GM18909 (cell line): Measurements from ENCODE around the gene DHRSX.
A peak's percentile ranks its signal among the peaks of the same experiment; 100 is the strongest.
"Not testable (repeated sequence)": the region's sequence is repeated elsewhere in the genome, so short reads cannot be mapped to it uniquely, and the experiment has no call there.

Experiments used
- ATAC-seq: cut with Tn5 transposase; IDR thresholded peaks from one replicate; pipeline ENCODE4 v1.9.1; 2021; ENCODE audit warnings: mild to moderate bottlenecking; ENCODE audit not compliant: unreplicated experiment, poor library complexity

The DHRSX gene

DNA sequence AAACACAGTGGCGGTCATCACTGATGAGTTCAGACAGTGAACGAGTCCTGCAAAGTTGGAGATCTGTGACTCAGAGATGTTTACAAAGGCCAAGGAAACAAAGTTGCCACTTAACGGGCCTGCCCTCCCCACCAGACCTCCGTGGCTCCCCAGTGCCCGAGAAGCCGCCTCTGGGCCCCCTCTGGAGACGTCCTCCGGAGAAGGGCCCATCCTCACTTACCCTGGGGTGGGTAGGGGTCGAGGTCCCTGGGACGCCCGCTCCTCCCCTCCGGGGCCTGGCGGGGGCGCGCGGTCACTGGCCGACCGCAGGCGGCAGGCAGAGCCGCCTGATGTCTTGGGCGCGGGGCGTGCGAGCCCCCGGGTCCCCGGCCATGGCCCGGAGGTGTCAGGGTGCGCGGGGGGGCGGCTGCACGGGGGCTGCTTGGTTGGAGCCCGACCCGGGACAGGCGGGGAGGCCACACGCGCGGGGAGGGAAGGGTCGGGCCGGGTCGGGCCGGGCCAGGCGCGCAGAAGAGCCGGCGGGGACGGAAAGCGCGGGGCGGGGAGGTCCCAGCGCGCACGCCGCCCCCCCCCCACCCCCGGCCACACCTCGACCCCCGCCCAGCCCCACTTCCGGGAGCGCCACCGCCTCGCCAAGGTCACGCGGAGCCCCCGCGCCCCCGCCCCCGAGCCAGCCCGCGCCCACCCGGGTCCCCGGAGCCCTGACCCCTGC lies 529 bp downstream of the DHRSX start:
- peak; percentile 50 for ATAC-seq

DNA sequence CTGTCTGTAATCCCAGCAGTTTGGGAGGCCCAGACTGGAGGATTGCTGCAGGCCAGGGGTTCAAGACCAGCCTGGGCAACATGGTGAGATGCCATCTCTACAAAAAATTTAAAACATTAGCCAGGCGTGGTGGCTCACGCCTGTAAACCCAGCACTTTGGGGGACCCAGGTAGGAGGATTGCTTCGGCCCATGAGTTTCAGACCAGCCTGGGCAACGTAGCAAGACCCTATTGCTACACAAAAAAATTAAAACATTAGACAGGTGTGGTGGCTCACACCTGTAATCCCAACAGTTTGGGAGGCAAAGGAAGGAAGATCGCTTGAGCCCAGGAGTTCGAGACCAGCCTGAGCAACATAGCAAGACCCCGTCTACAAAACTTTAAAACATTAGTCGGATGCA lies 1.3 kb downstream of the DHRSX start:
- no peak for ATAC-seq

DNA sequence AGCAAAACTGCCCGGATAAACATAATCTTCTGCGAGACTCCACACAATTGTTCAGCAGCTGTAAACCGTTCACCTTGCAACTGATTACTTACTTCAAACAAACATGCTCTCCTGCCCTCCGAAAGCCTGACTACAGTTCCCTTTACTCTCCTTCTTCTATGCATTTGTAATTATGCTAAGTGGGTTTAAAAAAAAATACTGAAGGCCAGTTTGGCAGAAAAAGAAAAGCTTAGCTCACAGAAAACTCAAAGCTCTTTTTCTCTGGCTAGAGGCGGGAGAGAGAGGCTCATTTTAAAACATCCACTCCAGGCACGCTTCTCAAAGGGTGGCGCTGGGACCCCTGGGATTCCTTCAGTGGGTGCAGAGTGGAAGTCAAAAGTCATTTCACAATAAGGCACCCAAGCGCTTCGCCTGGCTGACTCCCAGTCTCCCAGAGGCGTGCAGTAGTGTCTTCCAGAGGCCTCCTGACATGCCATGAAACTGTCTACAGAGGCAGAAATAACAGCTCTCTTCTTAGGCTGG lies 1.9 kb downstream of the DHRSX start:
- no peak for ATAC-seq

DNA sequence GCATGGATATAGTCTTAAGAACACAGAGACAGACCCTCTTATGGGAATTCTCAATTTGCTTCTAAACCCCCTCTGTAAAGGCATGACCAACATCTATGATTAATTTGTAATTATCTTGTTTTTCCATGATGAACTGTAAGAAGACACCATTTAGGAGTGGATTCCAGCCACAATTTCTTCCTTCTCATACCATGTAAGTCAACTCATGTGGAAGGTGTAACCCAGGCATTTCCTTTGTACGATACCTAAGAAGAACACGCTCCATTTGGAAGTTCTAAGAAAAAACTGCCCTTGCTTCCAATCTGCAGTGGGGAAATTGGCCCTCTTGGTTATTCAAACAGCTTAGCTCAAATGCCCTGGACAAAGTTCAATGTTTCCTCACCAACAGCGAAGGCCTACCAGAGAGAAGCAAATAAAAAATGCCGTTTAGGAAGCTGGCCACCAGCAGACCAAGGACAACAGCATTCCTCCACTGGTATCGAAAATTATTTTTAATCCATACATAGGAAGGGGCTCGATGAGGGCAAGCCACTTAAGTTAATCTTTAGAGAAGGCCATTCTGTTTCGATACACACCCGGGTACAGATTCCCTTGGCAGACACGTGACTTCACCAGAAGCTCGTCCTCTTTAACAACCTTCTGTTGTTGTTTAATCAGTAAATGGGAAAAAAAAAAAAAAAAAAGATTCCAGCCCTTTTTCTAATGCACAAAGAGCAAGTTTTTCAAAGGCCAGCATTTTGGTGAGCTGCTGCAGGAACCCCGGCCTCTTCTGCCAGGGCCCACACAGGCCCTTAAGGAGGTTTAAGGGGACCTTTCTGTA lies 2.6 kb downstream of the DHRSX start:
- no peak for ATAC-seq

DNA sequence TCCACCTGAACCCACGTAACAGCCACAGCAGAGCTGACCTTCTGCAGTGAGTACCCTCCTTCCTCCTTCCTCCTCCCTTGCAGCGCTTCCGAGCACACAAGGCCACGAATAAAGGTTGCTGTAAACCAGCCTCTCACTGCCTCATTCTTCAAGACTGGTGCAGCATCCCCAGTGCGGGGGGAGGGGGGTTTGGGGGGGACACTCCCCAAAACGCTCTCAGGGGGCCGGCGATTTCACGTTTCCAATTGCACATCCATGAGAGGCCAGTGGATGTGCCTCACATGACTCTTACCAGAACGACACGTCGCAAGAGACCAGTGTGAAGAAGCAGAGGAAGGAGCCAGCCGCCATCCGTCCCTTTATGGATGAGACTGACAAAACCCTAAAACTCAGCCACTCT lies 5.2 kb downstream of the DHRSX start:
- no peak for ATAC-seq

DNA sequence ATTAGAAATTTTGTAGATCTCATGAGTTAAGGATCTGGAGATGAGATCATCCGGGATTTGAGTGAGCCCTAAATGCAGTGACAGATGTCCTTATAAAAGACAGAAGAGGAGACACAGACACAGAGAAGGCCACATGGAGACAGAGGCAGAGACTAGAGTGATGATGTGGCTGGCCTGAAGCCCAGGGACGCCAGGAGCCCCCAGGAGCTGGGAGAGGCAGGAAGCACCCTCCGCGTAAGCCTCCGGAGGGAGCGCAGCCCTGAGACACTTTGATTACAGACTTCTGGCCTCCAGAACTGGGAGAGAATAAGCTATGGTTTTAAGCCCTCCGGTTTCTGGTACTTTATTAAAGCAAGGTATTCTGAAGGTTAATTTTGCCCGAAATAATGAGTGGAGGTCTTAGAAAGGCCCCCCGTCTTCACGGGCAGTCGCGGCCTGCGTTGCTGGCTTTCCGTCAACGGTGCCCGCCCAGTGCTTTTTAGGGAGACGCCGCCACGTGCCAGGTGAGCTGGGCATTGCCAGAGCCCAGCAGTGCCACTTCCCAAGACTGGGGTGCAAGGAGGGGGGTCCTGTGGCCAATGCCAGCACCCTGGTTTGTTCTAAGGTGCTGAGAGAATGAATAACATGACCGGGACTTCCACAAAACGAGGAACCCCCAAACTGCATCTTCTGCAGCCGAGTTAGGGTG lies 8.1 kb downstream of the DHRSX start:
- ATAC-seq: no peak

DNA sequence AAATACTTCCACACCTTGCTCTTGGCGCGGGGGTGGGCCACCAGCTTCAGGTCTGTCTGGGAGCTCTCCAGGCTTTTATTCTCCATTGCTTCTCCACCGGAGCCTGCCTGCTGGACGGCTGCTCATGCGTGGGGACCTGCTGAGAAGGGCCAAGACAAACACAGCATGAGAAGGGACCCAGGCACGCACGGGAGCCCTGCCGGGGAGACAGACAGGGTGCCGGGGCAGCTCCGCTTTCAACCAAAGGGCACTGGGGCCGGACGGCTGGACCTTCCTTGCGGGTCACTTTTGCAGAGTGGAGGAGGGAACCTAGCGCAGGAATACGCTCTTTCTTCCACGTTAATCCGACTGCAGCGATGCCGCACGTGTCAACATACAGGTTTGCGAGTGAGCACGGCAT lies 10.1 kb downstream of the DHRSX start:
- no peak for ATAC-seq

DNA sequence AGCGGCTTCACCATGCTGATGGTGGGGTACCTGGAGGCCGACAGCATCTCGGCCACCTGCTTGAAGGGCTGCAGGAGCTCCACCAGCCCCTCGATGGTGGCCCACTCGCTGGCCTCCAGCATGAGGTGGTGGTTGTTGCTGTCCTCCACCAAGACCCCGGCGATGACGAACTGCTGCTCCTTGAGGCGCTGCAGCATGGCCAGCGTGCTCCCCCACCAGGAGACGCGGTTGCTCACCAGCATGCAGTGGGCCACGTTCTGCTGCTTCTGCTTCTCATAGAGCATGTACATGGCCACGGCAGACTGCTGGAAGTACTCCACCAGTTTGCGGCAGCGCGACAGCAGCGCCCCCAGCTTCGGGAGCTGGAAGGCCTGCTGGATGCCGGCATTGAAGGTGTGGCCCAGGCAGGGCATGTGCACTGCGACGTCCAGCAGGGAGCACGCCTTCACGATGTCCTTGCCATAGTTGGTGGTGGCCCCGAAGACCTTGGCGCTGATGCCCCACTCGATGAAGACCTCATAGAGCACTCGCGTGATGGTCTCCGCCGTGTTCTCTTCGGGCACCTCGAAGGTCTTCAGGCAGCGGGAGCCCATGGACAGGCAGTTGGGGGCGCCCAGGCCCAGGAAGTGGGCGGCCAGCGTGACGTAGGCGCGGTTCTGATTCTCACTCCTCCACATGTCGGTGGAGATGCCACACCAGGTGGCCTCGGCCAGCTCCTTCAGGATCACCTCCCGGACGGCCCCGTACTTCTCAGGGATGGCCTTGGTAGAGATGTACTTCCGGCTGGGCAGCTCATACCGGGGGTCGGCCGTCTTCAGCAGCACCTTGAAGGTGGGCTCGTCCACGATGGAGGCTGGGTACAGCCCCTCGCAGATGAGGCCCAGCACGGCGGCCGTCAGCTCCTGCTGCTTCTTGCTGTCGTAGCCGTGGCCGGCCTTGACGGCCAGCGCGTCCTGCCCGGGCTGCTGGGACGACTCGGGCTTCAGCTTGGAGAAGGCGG lies 11.0 kb downstream of the DHRSX start:
- ATAC-seq: no peak

DNA sequence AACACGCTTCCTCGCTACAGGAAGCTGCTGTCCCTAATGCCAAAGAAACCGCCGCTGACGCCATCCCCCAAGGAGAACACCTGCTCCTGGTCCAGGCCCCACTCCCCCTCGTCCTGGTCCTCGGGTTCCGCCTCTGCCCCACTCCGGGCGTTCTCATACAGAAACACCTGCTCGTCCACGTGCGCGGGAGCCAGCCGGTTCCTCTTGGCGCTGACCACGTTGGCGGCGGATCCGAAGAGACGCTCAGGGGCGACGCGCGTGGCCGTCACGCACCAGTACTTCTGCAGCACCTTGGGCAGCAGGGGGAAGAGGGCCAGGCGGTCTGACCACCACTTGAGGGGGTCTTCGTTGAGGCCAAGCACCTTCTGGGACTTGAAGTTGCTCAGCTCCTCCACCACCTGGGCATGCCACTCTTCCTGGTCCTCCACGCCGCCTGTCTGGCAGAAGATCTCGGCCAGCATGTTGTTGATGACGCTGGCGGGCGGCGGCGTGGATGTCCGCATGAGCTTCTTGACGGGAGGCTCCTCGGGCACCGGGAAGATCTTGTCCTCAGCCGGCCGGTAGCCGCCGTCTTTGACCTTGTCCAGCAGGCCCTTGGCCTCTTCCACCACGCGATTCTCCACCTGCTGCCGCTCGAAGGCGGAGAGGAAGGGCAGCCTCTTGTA lies 12.0 kb downstream of the DHRSX start:
- no peak for ATAC-seq

DNA sequence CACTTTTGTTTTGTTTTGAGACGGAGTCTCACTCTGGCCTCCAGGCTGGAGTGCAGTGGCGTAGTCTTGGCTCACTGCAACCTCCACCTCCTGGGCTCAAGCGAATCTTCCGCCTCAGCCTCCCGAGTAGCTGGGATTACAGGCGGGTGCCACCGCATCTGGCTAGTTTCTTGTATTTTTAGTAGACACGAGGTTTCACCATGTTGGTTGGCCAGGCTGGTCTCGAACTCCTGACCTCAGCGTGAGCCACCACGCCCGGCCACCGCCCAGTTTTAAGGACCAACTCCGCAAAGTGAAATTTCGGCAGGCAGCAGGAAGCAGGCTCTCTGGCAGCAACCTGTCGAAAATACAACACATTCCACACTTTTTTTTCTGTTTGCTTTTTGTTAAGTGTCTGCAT lies 13.4 kb downstream of the DHRSX start:
- ATAC-seq: no peak

DNA sequence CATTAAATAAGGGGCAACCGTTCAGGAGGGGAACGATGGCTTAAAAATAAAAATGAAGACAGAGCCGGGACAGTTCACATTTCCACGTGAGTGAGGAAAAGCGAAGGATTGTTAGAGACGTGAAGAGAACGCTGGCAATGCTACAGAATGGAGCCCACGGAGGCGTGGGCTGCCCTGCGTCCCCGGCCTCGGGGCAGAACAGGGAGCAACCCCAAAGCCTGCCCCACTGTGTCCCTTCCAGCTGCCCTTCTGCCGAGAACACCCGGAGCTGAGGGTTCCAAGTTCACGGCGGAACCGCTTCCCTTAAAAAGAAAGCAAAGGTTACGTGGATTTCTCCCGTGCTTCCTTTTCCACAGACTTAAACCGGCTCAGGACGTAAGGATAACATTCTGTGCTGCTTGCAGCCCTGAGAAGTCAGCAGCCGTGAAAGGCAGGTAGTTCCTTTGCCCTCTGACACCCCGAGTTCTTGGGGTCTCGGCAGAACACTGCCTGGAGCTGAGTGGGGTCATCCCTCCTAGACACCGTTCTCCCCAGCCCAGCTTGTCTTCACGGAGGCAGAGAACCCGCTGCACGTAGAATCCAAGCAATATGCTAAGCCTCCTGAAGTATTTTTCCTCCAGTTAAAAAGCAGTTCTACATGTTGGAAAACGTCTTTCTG lies 14.2 kb downstream of the DHRSX start:
- ATAC-seq: no peak

DNA sequence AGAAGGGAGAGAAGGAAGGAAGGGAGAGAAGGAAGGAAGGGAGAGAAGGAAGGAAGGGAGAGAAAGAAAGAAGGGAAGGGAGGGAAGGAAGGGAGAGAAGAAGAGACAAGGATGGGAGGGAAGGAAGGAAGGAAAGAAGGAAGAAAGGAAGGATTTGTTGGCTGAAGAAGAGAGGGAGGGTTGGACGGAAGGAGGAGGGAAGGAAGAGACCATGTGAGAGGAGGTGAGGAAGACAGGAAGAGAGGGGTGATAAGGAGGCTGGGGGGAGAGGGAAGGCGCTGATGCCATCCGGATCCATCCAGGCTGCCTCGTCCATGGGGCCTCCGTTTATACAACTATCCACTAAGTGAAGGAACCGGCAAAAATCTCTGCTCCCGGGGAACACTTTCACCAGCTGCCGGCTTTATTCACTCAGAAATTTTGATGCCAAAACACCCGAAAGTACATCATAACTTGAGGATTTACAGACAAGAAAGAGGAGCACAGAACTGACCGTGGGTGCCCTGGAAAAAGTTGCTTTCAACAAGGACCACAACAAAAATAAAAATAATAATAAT lies 14.9 kb downstream of the DHRSX start:
- ATAC-seq: no peak

DNA sequence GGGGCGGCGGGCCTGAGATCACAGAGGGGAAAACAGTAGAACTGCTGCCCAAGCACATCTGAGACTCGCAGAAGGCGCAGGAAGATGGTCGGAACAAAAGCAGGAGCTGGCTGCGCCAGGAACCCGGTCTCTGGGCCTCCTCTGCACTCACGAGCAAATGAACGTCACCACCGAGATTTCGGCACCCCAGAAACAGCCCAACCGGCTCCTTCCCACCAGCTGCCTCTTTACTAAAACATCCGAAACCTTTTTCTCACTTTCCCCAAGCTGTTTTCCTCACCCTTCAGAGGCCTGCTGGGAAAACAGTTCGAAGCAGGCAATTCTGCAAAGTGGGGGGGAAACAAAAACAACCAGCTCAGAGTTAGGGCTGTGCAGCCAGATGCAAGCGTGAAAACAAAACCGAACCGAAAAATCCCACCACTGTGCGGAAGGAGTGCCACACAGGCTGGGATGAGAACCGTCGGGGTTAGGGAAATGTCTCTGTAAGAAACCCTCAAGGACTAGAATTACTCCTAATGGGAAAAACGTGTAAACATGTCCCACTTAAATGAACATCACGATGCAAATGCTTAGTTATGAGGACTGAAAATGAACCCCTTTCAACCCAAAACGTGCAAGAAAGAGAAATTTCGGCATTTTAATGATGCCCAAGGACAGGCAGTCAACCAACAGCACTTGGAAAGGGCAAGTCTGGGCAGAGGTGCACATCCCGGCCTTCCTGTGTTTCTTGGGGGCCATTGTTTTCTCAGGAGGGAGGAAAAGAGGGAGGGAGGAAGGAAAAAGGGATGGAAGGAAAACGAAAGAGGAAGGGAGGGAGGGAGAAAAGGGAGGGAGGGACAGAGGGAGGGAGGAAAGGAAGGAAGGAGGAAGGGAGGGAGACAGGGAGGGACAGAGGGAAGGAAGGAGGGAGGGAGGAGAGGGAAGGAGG lies 15.8 kb downstream of the DHRSX start:
- ATAC-seq: no peak

DNA sequence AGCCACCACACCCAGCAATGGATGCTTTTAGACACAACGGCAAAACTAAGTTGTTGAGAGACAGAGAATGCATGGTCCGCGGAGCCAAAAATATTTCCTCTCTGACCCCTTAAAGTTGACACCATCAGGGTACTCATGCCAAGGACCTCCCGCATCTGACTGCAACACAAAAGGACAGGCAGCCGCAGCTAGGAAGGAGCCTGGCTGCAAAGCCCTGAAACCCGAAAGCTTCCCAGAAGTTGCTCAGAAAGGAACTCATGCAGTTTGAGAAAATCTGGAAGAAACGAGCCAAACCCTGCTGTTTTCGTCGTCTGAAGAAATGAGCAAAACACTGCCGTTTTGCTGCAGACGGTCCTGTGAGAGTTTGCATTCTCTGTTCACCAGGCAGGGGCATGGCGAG lies 16.5 kb downstream of the DHRSX start:
- ATAC-seq: no peak

DNA sequence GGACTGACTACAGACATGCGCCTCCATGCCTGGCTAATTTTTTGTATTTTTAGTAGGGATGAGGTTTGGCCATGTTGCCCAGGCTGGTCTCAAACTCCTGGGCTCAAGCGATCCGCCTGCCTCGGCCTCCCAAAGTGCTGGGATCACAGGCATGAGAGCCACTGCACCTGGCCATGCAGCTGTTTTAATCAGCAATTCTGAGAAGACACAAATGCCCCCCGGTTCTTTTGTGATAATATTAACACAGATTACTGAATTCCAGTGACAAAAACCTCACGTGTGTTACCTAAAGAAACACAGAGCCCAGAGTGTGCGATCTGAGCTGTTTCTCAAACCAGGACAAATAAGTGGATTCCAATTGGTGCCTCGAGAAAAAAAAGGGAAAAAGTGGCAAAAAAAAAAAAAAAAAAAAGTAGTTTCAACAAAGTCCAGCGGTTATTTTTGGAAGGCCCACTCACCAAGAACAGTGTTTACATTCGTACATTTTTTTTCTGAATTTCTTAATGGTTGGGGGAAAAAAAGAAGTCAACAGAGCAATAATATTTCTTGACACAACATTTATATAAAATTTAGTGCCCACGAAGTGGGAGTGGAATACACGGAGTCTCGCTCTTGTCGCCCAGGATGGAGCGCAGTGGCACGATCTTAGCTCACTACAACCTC lies 17.2 kb downstream of the DHRSX start:
- no peak for ATAC-seq

DNA sequence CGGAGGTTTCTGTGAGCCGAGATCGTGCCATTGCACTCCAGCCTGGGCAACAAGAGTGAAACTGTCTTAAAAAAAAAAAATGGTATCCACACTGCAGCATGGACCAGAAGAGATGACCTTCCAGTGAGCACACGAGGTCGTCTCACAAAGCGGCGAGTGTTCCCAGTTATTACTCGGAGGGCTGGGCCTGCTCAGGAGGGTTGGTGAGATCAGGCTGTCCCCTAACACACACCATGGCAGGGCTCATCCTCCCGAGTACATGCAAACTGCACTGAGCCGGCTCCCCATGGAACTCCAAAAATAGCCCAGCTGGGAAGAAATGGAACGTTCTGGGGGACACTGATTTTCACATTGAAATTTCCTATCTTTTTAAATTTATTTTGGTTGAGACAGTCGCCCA lies 19.2 kb downstream of the DHRSX start:
- not testable (repeated sequence) for ATAC-seq

DNA sequence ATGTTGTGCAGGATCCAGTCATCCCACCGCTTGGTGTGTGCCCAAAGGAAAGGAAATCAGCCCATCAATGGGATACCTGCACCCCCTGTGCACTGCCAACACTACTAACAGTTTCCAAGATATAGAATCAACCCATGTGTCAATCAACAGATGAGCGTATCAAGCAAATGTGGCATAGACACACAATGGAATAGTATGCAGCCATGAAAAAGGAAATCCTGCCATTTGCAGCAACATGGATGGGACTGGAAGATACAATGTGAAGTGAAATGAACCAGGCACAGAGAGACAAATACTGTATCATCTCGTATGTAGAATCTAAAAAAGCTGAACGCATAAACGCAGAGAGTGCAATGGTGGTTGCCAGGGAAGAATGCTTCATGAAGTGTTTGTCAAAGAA lies 20.8 kb downstream of the DHRSX start:
- not testable (repeated sequence) for ATAC-seq
